ENCODE data around the gene ANXA1.

The ANXA1 gene

GRCh38 chr9:73168298-73168934, 16.8 kb downstream of the ANXA1 start:
- TF ChIP-seq, protein P1, sequence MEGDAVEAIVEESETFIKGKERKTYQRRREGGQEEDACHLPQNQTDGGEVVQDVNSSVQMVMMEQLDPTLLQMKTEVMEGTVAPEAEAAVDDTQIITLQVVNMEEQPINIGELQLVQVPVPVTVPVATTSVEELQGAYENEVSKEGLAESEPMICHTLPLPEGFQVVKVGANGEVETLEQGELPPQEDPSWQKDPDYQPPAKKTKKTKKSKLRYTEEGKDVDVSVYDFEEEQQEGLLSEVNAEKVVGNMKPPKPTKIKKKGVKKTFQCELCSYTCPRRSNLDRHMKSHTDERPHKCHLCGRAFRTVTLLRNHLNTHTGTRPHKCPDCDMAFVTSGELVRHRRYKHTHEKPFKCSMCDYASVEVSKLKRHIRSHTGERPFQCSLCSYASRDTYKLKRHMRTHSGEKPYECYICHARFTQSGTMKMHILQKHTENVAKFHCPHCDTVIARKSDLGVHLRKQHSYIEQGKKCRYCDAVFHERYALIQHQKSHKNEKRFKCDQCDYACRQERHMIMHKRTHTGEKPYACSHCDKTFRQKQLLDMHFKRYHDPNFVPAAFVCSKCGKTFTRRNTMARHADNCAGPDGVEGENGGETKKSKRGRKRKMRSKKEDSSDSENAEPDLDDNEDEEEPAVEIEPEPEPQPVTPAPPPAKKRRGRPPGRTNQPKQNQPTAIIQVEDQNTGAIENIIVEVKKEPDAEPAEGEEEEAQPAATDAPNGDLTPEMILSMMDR (IDR thresholded peaks at IDR 0.05): no peak
- TF ChIP-seq ZFX (IDR thresholded peaks at IDR 0.05; ENCODE audit: borderline replicate concordance): no peak

DNA sequence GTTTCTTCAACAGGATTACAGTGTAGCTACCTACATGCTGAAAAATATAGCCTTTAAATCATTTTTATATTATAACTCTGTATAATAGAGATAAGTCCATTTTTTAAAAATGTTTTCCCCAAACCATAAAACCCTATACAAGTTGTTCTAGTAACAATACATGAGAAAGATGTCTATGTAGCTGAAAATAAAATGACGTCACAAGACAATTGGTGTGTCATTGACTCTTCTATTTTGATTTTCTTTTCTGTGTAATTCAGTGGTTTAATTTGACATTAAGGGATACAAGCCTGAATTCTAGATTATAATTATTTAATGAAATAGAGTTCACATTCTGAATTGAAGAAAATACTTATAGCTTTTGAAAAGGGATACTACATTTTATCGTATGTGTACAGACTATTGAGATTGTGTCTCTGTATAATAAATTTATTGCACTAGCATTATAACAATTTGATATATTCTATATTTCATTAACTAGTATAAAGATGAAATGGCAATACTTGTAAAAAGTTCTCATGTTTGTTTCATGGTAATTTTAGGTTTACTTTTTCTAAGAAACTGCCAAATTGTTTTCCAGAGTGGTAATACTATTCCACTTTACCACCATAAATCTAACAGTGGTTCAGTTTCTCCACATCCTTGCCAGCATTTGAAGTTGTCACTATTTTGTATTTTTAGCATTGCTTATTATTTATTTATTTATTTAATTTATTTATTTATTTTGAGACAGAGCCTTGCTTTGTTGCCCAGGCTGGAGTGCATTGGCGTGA, 18.7 kb downstream of the ANXA1 start:
- no peak overlapping the region for H3K27ac ChIP-seq
- TF ChIP-seq ZFX (IDR thresholded peaks at IDR 0.05; ENCODE audit: borderline replicate concordance): no peak
- TF ChIP-seq, protein P1 (IDR thresholded peaks at IDR 0.05): no peak

More at GRCh38 chr9:73168298-73168934, 16.8 kb downstream of the ANXA1 start:
- no peak overlapping the region for H3K27ac ChIP-seq

- no peak overlapping the region for H3K27ac ChIP-seq
- TF ChIP-seq ZFX (IDR thresholded peaks at IDR 0.05; ENCODE audit: borderline replicate concordance): no peak
- TF ChIP-seq, protein P1 (IDR thresholded peaks at IDR 0.05): no peak
Measured at GRCh38 chr9:73172901-73173215, 21.2 kb downstream of the ANXA1 start.

DNA sequence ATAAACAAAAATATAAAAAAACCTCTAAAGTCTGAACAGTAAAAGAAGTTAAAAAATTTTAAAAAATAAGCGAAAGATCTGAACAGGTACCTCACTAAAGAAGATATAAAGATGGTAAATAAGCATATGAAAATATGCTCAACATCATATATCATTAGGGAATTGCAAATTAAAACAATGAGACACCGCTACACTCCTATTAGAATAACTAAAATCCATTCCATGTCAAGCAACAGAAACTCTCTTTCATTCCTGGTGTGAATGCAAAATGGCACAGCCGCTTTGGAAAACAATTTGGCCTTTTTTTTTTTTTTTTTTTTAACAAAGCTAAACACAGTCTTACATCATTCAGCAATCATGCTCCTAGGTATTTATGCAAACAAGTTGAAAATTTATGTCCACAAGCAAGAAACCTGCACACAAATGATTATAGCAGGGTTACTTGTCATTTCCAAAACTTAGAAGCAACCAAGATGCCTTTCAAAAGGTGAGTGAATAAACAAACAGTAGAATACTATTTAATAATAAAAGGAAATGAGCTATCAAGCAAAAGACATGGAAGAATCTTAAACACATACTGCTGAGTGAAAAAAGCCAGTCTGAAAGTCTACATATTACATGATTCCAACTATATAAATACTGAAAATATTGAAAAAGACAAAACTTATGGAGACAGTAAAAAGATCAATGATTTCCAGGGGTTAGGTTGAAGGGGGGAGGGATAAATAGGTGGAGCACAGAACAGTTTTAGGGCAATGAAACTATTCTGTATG, 22.1 kb downstream of the ANXA1 start:
- no peak overlapping the region for H3K27ac ChIP-seq
- no peak for TF ChIP-seq ZFX (IDR thresholded peaks at IDR 0.05; ENCODE audit: borderline replicate concordance)
- TF ChIP-seq, protein P1 (IDR thresholded peaks at IDR 0.05): no peak

GRCh38 chr9:73174330-73174980, 22.8 kb downstream of the ANXA1 start:
- TF ChIP-seq, protein P1 (IDR thresholded peaks at IDR 0.05): no peak
- TF ChIP-seq ZFX (IDR thresholded peaks at IDR 0.05; ENCODE audit: borderline replicate concordance): no peak

DNA sequence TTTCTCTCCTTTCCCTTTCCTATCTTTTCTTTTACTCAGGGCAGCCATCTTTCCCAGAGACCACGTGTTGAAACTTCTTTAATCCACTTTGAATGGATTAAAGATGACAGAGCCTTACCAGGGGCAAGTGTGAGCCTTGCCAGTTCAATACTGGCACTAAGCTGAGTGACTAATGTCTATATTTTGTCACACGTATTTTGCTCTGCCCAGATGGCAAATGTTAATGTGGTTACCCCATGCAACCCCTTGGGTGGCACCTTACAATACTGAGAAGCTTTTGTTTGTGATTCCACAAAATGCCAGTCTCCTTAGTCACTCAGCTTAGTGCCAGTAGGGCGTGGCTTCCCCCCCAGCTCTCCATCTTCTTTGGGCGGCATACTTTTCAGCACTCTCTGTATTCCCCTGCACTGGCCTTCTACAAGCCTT, 24.8 kb downstream of the ANXA1 start:
- H3K27ac ChIP-seq: no peak overlapping the region

More at GRCh38 chr9:73174330-73174980, 22.8 kb downstream of the ANXA1 start:
- H3K27ac ChIP-seq: no peak overlapping the region

More for the DNA sequence above, 24.8 kb downstream of the ANXA1 start:
- TF ChIP-seq, protein P1 (IDR thresholded peaks at IDR 0.05): no peak
- TF ChIP-seq ZFX (IDR thresholded peaks at IDR 0.05; ENCODE audit: borderline replicate concordance): no peak
